Measurements from ENCODE around the gene SAMHD1. TPM values are rescaled to one million over a fixed set of nuclear protein-coding genes. Genes with fewer than 3 reads are reported as not detected.

Gene SAMHD1
- total and polyA plus RNA-seq, 2 of the 8 experiments (the other 6 are each of a cell fraction or from before 2014, with no cell fraction given): 22.0 to 37.1 TPM

GRCh38 chr20:36916199-36916598, 35.3 kb downstream of the SAMHD1 start:
- POLR2A ChIA-PET (ENCODE audit: partially characterized antibody): no interaction called here
- no peak overlapping the region for H3K4ac ChIP-seq (replicated peaks; ENCODE audit: insufficient read length, low read depth, low read length)
- H3K18ac ChIP-seq (ENCODE audit: extremely low read depth, low read length): no peak overlapping the region
- no peaks in the 10 kb centered on the region for H3K27me3 ChIP-seq (replicated peaks in 1 of 4; ENCODE audit: control insufficient read depth in 3 of 4, extremely low read depth in 1 of 4, insufficient read depth in 3 of 4, low read length in 3 of 4)
- no peak overlapping the region for H3K4me2 ChIP-seq (ENCODE audit: insufficient read depth in 1 of 2, low read depth in 2 of 2, low read length in 2 of 2)
- no peak overlapping the region for H2BK12ac ChIP-seq (ENCODE audit: low read depth, low read length)
- H4K91ac ChIP-seq (replicated peaks; ENCODE audit: insufficient read length, low read length): no peak overlapping the region
- no peak overlapping the region for H2AFZ ChIP-seq (ENCODE audit: low read length)
- H3K4me1 ChIP-seq (replicated peaks in 1 of 4; ENCODE audit: control insufficient read depth in 3 of 4, insufficient read depth in 4 of 4, low read length in 3 of 4): peaks cover 0 to 6% (median 2%) of the 10 kb centered on the region in 4 experiments; a peak in 4 of 7 replicates
- H2BK20ac ChIP-seq (ENCODE audit: low read length): no peak overlapping the region
- no peak overlapping the region for H3K23ac ChIP-seq (ENCODE audit: insufficient read length)
- no peaks in the 10 kb centered on the region for H3K79me1 ChIP-seq (ENCODE audit: low read depth, low read length)
- DNase-seq (ENCODE audit: low read depth in 1 of 2, low spot score in 2 of 2) (no peak), FAIRE-seq (no peak)
- H3K14ac ChIP-seq (ENCODE audit: insufficient read length): no peak overlapping the region
- no peak overlapping the region for H4K8ac ChIP-seq (ENCODE audit: extremely low read depth, insufficient read depth, low read length)
- H4K20me1 ChIP-seq (replicated peaks in 1 of 2; ENCODE audit: control insufficient read depth in 1 of 2, insufficient read depth in 2 of 2, low read length in 2 of 2): no peaks in the 10 kb centered on the region
- H3K9me3 ChIP-seq (ENCODE audit: insufficient read depth in 2 of 2, low read depth in 1 of 2, low read length in 1 of 2): no peaks in the 10 kb centered on the region
- CTCF ChIA-PET (ENCODE audit: partially characterized antibody): interaction anchor here (0.6 to 2.3 kb wide), 2 partner anchors 28 to 1024 kb away, joined by 3 to 8 read pairs; no protein-coding TSS in a partner anchor
- H4K5ac ChIP-seq (ENCODE audit: insufficient read length, low read depth, low read length): no peak overlapping the region
- H2BK120ac ChIP-seq (replicated peaks; ENCODE audit: low read depth, low read length): no peak overlapping the region
- H3K79me2 ChIP-seq (ENCODE audit: control insufficient read depth in 1 of 2, insufficient read depth in 2 of 2, low read length in 2 of 2): no peaks in the 10 kb centered on the region
- TF ChIP-seq POU5F1 (IDR thresholded peaks at IDR 0.05; ENCODE audit: low read depth, low read length) (no peak), MAFK (IDR thresholded peaks at IDR 0.05; ENCODE audit: low read depth, low read length) (no peak)
- no peak overlapping the region for H2AK5ac ChIP-seq (ENCODE audit: low read depth, low read length)
- 89% methylated on average over 2 of the region's 2 CpGs; no CpG with 5 or more reads in 1 of the 2 experiments for WGBS, 2 experiments (ENCODE audit: extremely low coverage in 1 of 2, insufficient coverage in 1 of 2, insufficient read length in 1 of 2, insufficient replicate concordance in 2 of 2, low coverage in 1 of 2, low lambda C conversion rate in 2 of 2, missing lambda C conversion rate in 1 of 2)
- H3K27ac ChIP-seq (ENCODE audit: low read depth, low read length): no peak overlapping the region
- no peak overlapping the region for H2BK15ac ChIP-seq (ENCODE audit: low read length)
- no peaks in the 10 kb centered on the region for H3K23me2 ChIP-seq (ENCODE audit: low read depth, low read length)
- no peak overlapping the region for H3K4me3 ChIP-seq (ENCODE audit: extremely low read depth in 1 of 4, insufficient read depth in 2 of 4, low read depth in 3 of 4, low read length in 4 of 4)
- peaks cover 0 to 36% (median 2%) of the 10 kb centered on the region in 4 experiments; a peak in 6 of 8 replicates for H3K36me3 ChIP-seq (ENCODE audit: control insufficient read depth in 2 of 4, insufficient read depth in 4 of 4, low read length in 3 of 4)
- no peak overlapping the region for H3K56ac ChIP-seq (replicated peaks; ENCODE audit: insufficient read length, low read depth, low read length)
- H3K9ac ChIP-seq (replicated peaks in 1 of 4; ENCODE audit: extremely low read depth in 1 of 4, low read depth in 3 of 4, low read length in 3 of 4): no peak overlapping the region
- H2BK5ac ChIP-seq (ENCODE audit: low read depth, low read length): no peak overlapping the region
